HCT116 (cell line): ENCODE measurements around the gene EGFR. TPM values are rescaled to one million over a fixed set of nuclear protein-coding genes. Genes with fewer than 3 reads are reported as not detected.
A peak's percentile ranks its signal among the peaks of the same experiment; 100 is the strongest.

Experiments used
- ATAC-seq: fragments of 200-7000 bp; cut with Tn5 transposase; 2 replicates; pipeline ENCODE4 v1.9.1; 2020; ENCODE audit warnings: mild to moderate bottlenecking, moderate library complexity
- BruUV-seq: library from RNA; stranded (reverse); fragments of 400-500 nt; replicated peaks from 2 replicates; lab custom pipeline; 2021; lab: Mats Ljungman, UMichigan
- CTCF ChIA-PET: fragments of 300-600 bp; sonication (Branson Sonifier 250); formaldehyde crosslinking; loops from one replicate; lab custom pipeline; 2021; ENCODE audit warnings: antibody characterized with exemption; lab: Charles Lee
- POLR2A ChIA-PET: fragments of 300-600, 350-600 bp; sonication (Branson Sonifier 250); formaldehyde crosslinking; loops from one replicate; lab custom pipeline; 2021; ENCODE audit warnings: antibody characterized with exemption; lab: Charles Lee
- RAD21 ChIA-PET, 2 experiments: fragments of 300-600 bp; sonication (Branson Sonifier 250); formaldehyde crosslinking; loops; one replicate each; lab custom pipeline; 2023; ENCODE audit warnings: low total read pairs in 2 of 2; ENCODE audit not compliant: uncharacterized antibody in 2 of 2, unreplicated experiment in 2 of 2, low non-redundant PET in 1 of 2; lab: Charles Lee
- DNase-seq: peaks from one replicate; pipeline ENCODE4 v3.0.0-alpha.2; 2010; ENCODE audit warnings: low read depth, low spot score
- H2AFZ ChIP-seq: fragments of 200-600 bp; shearing (Covaris generic), sonication (generic); 2 replicates; pipeline ENCODE4 v1.6.1; 2017; ENCODE audit warnings: low read depth, mixed run types, mixed read lengths, antibody characterized with exemption, low read length; ENCODE audit not compliant: poor library complexity, severe bottlenecking
- H3K27ac ChIP-seq: 2 replicates; pipeline ENCODE4 v1.5.1; 2012; ENCODE audit warnings: low read depth, low read length
- H3K27me3 ChIP-seq: fragments of 200-600 bp; sonication (generic); 2 replicates; pipeline ENCODE4 v1.6.1; 2016; ENCODE audit warnings: mixed run types, low read length, mixed read lengths; ENCODE audit not compliant: insufficient read depth
- H3K36me3 ChIP-seq, 2 experiments: fragments of 200-500 bp in 1 of 2; fragments of 200-600 bp in 1 of 2; sonication (Bioruptor generic) in 1 of 2; sonication (generic) in 1 of 2; 2 replicates each; pipeline versions ENCODE4 v1.5.1 to v1.6.1; 2014 to 2016; ENCODE audit warnings: low read length in 2 of 2, inconsistent platforms in 1 of 2, mixed read lengths in 1 of 2, mixed run types in 1 of 2; ENCODE audit not compliant: insufficient read depth in 2 of 2, control insufficient read depth in 1 of 2
- H3K4me1 ChIP-seq, 2 experiments: fragments of 200-600 bp in 1 of 2; sonication (generic) in 1 of 2; 2 replicates each; pipeline versions ENCODE4 v1.5.1 to v1.6.1; 2012 to 2017; ENCODE audit warnings: low read length in 2 of 2, inconsistent platforms in 1 of 2, mild to moderate bottlenecking in 1 of 2, mixed read lengths in 1 of 2, mixed run types in 1 of 2, moderate library complexity in 1 of 2; ENCODE audit not compliant: insufficient read depth in 2 of 2, control insufficient read depth in 1 of 2
- H3K4me2 ChIP-seq: fragments of 200-600 bp; sonication (generic); 2 replicates; pipeline ENCODE4 v1.6.1; 2017; ENCODE audit warnings: mixed run types, low read length, mixed read lengths
- H3K4me3 ChIP-seq, 2 experiments: fragments of 200-600 bp in 1 of 2; sonication (generic) in 1 of 2; replicated peaks in 1 of 2; 2 replicates each; pipeline ENCODE4 v1.5.1; 2011 to 2016; ENCODE audit warnings: low read length in 2 of 2, control low read depth in 1 of 2, low read depth in 1 of 2, mild to moderate bottlenecking in 1 of 2, mixed read lengths in 1 of 2, mixed run types in 1 of 2
- H3K79me2 ChIP-seq: fragments of 200-600 bp; sonication (generic); 2 replicates; pipeline ENCODE4 v1.6.1; 2017; ENCODE audit warnings: mild to moderate bottlenecking, mixed run types, low read length, moderate library complexity, mixed read lengths; ENCODE audit not compliant: insufficient read depth
- H3K9ac ChIP-seq: fragments of 200-600 bp; sonication (generic); 2 replicates; pipeline ENCODE4 v1.6.1; 2016; ENCODE audit warnings: low read length, mixed read lengths
- H3K9me2 ChIP-seq: fragments of 200-600 bp; sonication (generic), shearing (Covaris generic); 2 replicates; pipeline ENCODE4 v1.6.1; 2017; ENCODE audit warnings: mixed run types, mild to moderate bottlenecking, moderate library complexity; ENCODE audit not compliant: insufficient read depth
- H3K9me3 ChIP-seq, 2 experiments: fragments of 200-500 bp in 1 of 2; fragments of 200-600 bp in 1 of 2; sonication (Bioruptor generic) in 1 of 2; sonication (generic) in 1 of 2; 2 replicates each; pipeline ENCODE4 v1.6.1; 2014 to 2017; ENCODE audit warnings: low read length in 2 of 2, mixed read lengths in 2 of 2, inconsistent platforms in 1 of 2, low read depth in 1 of 2, mild to moderate bottlenecking in 1 of 2, mixed run types in 1 of 2, moderate library complexity in 1 of 2; ENCODE audit not compliant: control insufficient read depth in 1 of 2, insufficient read depth in 1 of 2
- H4K20me1 ChIP-seq: fragments of 200-600 bp; sonication (generic), shearing (Covaris generic); 2 replicates; pipeline ENCODE4 v1.6.1; 2017; ENCODE audit warnings: mixed run types, mild to moderate bottlenecking, moderate library complexity; ENCODE audit not compliant: insufficient read depth
- ATF3 ChIP-seq: IDR thresholded peaks from 2 replicates; pipeline ENCODE4 v1.6.1; 2012
- CBX3 ChIP-seq: IDR thresholded peaks from 2 replicates; pipeline ENCODE4 v1.6.1; 2012; ENCODE audit warnings: low read depth
- CEBPB ChIP-seq: IDR thresholded peaks from 2 replicates; pipeline ENCODE4 v1.6.1; 2012; ENCODE audit warnings: low read depth
- ELF1 ChIP-seq: IDR thresholded peaks from 2 replicates; pipeline ENCODE4 v1.6.1; 2012; ENCODE audit warnings: low read depth, borderline replicate concordance
- EZH2 ChIP-seq: fragments of 200-600 bp; sonication (generic); IDR thresholded peaks from 2 replicates; pipeline ENCODE4 v1.6.1; 2017; ENCODE audit warnings: antibody characterized with exemption, mixed run types
- EZH2phosphoT487 ChIP-seq: fragments of 200-600 bp; IDR thresholded peaks from 2 replicates; pipeline ENCODE4 v1.6.1; 2018; ENCODE audit warnings: antibody characterized with exemption, borderline replicate concordance
- FOSL1 ChIP-seq: IDR thresholded peaks from 2 replicates; pipeline ENCODE4 v1.6.1; 2012; ENCODE audit warnings: low read depth
- JUND ChIP-seq: IDR thresholded peaks from 2 replicates; pipeline ENCODE4 v1.6.1; 2012
- RAD21 ChIP-seq: IDR thresholded peaks from 2 replicates; pipeline ENCODE4 v1.6.1; 2012; ENCODE audit warnings: low read depth, mild to moderate bottlenecking
- SIN3A ChIP-seq: IDR thresholded peaks from 2 replicates; pipeline ENCODE4 v1.6.1; 2012; ENCODE audit warnings: low read depth
- SP1 ChIP-seq: IDR thresholded peaks from 2 replicates; pipeline ENCODE4 v1.6.1; 2012; ENCODE audit warnings: low read depth
- TCF7L2 ChIP-seq: IDR thresholded peaks from 2 replicates; pipeline ENCODE4 v1.7.0; 2011; ENCODE audit warnings: borderline replicate concordance, inconsistent platforms; ENCODE audit not compliant: insufficient read depth, insufficient read length; ENCODE audit errors: extremely low read depth
- ZFX ChIP-seq: fragments of 450-650 bp; IDR thresholded peaks from 2 replicates; pipeline ENCODE4 v1.6.1; 2017
- intact Hi-C: fragments of 100-400 bp; cut with micrococcal nuclease; formaldehyde crosslinking; loops from 2 replicates; pipeline ENCODE4 v1.10.0; 2022
- total RNA-seq: library from RNA; stranded (reverse); gene quantifications from one replicate; pipeline ENCODE4 v1.2.1, GENCODE V29; 2021; ENCODE audit not compliant: unreplicated experiment

EGFR gene
- total RNA-seq, 1 experiment from 2014 or later: 71.5 TPM

- Histone ChIP-seq H3K9me3 (no peaks in the 10 kb centered on the region; a peak in 1 of 4 replicates), H3K4me2 (peak overlapping the region; percentile 70), H3K36me3 (peaks cover 0 to 8% of the 10 kb centered on the region in 2 experiments; a peak in 1 of 4 replicates), H3K79me2 (peaks cover 37% of the 10 kb centered on the region; the same call in 1 of the 2 replicates), H4K20me1 (no peaks in the 10 kb centered on the region), H3K9me2 (no peaks in the 10 kb centered on the region), H3K9ac (peak overlapping the region; percentile 80), H3K4me3 (peak overlapping the region in 1 of 2 experiments; percentile 2; a peak in 1 of 4 replicates), H3K4me1 (peaks cover 72 to 95% of the 10 kb centered on the region in 2 experiments), H3K27ac (peak overlapping the region; percentile 56), H2AFZ (no peak overlapping the region), H3K27me3 (no peaks in the 10 kb centered on the region)
- no TSS peak for BruUV-seq
- CTCF ChIA-PET: no interaction called here
- intact Hi-C loops: loop anchor here (2.0 kb wide), 1 partner anchor 48 kb away; no protein-coding TSS in a partner anchor
- POLR2A ChIA-PET: interaction anchor here (1.0 kb wide), 1 partner anchor 340 kb away, joined by 3 read pairs; no protein-coding TSS in a partner anchor
- peak; percentile 30; the same call in 1 of the 2 replicates for TF ChIP-seq FOSL1
- TF ChIP-seq SP1: peak; percentile 30; the same call in 1 of the 2 replicates
- no peak for TF ChIP-seq EZH2
- RAD21 ChIA-PET: interaction anchor here in 1 of 2 experiments (0.9 kb wide), 1 partner anchor 42 kb away, joined by 3 read pairs; no protein-coding TSS in a partner anchor
- ATAC-seq: no peak
- no peak for DNase-seq
Measured at GRCh38 chr7:55128693-55129394, 110.0 kb downstream of the EGFR start.

GRCh38 chr7:55129541-55130394, 111.0 kb downstream of the EGFR start:
- peak overlapping the region; percentile 70 for H3K4me2 ChIP-seq
- ATAC-seq (no peak), DNase-seq (no peak)
- no peaks in the 10 kb centered on the region for H3K27me3 ChIP-seq
- H3K4me1 ChIP-seq: peaks cover 81 to 98% of the 10 kb centered on the region in 2 experiments
- no peak overlapping the region for H2AFZ ChIP-seq
- H3K9me3 ChIP-seq: no peaks in the 10 kb centered on the region; a peak in 1 of 4 replicates
- H3K27ac ChIP-seq: peak overlapping the region; percentile 56
- H3K4me3 ChIP-seq: no peak overlapping the region
- H3K9ac ChIP-seq: peak overlapping the region; percentile 80
- peaks cover 0 to 8% of the 10 kb centered on the region in 2 experiments; a peak in 1 of 4 replicates for H3K36me3 ChIP-seq
- TF ChIP-seq EZH2phosphoT487 (no peak), ATF3 (peak; percentile 29; the same call in 1 of the 2 replicates), ZFX (0 out of 2 replicates have a peak, but pooled peaks have one; percentile 13), ELF1 (no peak), SIN3A (no peak), FOSL1 (no peak), EZH2 (no peak), CBX3 (no peak), TCF7L2 (peak; percentile 91), RAD21 (peak; percentile 39; the same call in 1 of the 2 replicates), CEBPB (peak; percentile 51; the same call in 1 of the 2 replicates), JUND (peak; percentile 27)
- intact Hi-C loops: loop anchor here (2.0 to 5.0 kb wide), 3 partner anchors 49 to 357 kb away; no protein-coding TSS in a partner anchor
- no peaks in the 10 kb centered on the region for H4K20me1 ChIP-seq
- BruUV-seq: no TSS peak
- RAD21 ChIA-PET: interaction anchor here in 1 of 2 experiments (0.9 kb wide), 1 partner anchor 43 kb away, joined by 3 read pairs; no protein-coding TSS in a partner anchor
- H3K79me2 ChIP-seq: peaks cover 38% of the 10 kb centered on the region
- POLR2A ChIA-PET: interaction anchor here (1.0 kb wide), 1 partner anchor 341 kb away, joined by 3 read pairs; no protein-coding TSS in a partner anchor
- H3K9me2 ChIP-seq: no peaks in the 10 kb centered on the region
- CTCF ChIA-PET: no interaction called here
